GM12865 (cell line): ENCODE data around the gene MKRN2OS.

Source experiments
- DNase-seq: peaks from one replicate; pipeline ENCODE4 v3.0.0; 2010; ENCODE audit warnings: low read depth
- H3K4me3 ChIP-seq: 2 replicates; pipeline ENCODE4 v1.5.1; 2011; ENCODE audit warnings: mild to moderate bottlenecking, low read depth, low read length, control low read depth
- CTCF ChIP-seq: IDR thresholded peaks from 2 replicates; pipeline ENCODE4 v1.5.1; 2011; ENCODE audit warnings: low read length, control low read depth, low read depth, inconsistent platforms; ENCODE audit not compliant: insufficient read depth; ENCODE audit errors: missing control alignments

MKRN2OS gene

GRCh38 chr3:12586403-12586802, 41.1 kb upstream of the MKRN2OS start:
- no peak for TF ChIP-seq CTCF
- no peak overlapping the region for H3K4me3 ChIP-seq
- no peak for DNase-seq

- no peak overlapping the region for H3K4me3 ChIP-seq
- no peak for TF ChIP-seq CTCF
- DNase-seq = peak; percentile 79
These were observed 40.7 kb upstream of the MKRN2OS start for GRCh38 chr3:12585970-12586369.

GRCh38 chr3:12585181-12585580, 39.9 kb upstream of the MKRN2OS start:
- no peak for DNase-seq
- no peak for TF ChIP-seq CTCF
- no peak overlapping the region for H3K4me3 ChIP-seq

- H3K4me3 ChIP-seq = no peak overlapping the region
- DNase-seq = no peak
- TF ChIP-seq CTCF = no peak
These were observed 38.8 kb upstream of the MKRN2OS start for GRCh38 chr3:12584083-12584482.

- DNase-seq = no peak
- H3K4me3 ChIP-seq = no peak overlapping the region
- no peak for TF ChIP-seq CTCF
These were observed 38.0 kb upstream of the MKRN2OS start for GRCh38 chr3:12583280-12583679.

GRCh38 chr3:12582730-12583129, 37.4 kb upstream of the MKRN2OS start:
- no peak for TF ChIP-seq CTCF
- H3K4me3 ChIP-seq = no peak overlapping the region
- no peak for DNase-seq

- H3K4me3 ChIP-seq = no peak overlapping the region
- no peak for TF ChIP-seq CTCF
- no peak for DNase-seq
These were observed 34.6 kb upstream of the MKRN2OS start for GRCh38 chr3:12579905-12580304.
